NCI-H82 treated with DMSO at 0.1 percent for 48 hours (cell line): ENCODE measurements around the gene CD93.

Experiments used
- DNase-seq: peaks from one replicate; lab custom pipeline; 2025; ENCODE audit not compliant: unreplicated experiment; lab: John Stamatoyannopoulos, UW

The CD93 gene

GRCh38 chr20:23037017-23037481, 49.1 kb downstream of the CD93 start:
- DNase-seq, result no peak

- DNase-seq, result no peak
Measured at GRCh38 chr20:23036371-23036770, 49.8 kb downstream of the CD93 start.

DNA sequence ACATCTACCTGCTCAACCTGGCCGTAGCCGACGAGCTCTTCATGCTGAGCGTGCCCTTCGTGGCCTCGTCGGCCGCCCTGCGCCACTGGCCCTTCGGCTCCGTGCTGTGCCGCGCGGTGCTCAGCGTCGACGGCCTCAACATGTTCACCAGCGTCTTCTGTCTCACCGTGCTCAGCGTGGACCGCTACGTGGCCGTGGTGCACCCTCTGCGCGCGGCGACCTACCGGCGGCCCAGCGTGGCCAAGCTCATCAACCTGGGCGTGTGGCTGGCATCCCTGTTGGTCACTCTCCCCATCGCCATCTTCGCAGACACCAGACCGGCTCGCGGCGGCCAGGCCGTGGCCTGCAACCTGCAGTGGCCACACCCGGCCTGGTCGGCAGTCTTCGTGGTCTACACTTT, 50.4 kb downstream of the CD93 start:
- DNase-seq, result no peak

GRCh38 chr20:23034721-23035671, 51.1 kb downstream of the CD93 start, which contains the start of gene SSTR4:
Gene SSTR4, plus strand, starts transcription at chr20:23035312. Its CDS starts 172 bp downstream, at chr20:23035484.
- DNase-seq, result no peak

- DNase-seq, result no peak
Measured at GRCh38 chr20:23033918-23034317, 52.2 kb downstream of the CD93 start.

DNA sequence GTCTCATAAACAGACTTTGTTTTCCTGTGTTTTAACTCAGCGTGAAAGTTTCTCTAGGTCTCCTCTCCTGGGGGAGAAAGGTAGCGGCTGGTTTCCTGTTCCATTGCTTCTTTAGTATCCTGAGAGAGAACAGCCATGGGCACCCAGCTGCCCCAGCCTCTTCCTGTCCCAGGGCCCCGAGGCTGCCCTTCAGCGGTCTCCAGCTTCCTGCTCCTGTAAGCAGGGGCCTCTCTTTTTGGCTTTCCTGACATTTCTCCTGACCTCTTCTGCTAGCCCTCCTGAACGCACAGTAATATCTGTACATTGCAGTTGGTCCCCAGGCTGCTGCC, 53.4 kb downstream of the CD93 start:
- no peak for DNase-seq

GRCh38 chr20:23032056-23032749, 53.9 kb downstream of the CD93 start:
- DNase-seq, result no peak

DNA sequence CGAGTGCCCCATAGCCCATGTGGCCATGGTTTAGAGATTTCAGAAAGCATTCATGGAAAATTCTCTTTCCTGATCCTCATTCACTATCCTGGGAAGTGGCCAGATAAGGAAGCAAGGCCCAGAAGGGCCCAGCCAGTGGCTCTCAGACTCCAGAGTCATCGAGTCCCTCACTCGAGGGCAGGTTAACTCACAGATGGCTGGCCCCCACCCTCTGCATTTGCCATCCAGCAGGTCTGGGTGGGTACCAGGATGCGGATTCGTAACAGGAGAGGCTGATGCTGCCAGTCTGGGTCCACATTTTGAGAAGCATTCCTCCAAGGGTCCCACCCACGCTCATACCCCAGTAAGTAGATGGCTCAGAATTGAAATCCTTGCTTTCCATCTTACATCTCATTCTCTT, 54.8 kb downstream of the CD93 start:
- no peak for DNase-seq
